DOHH2 (cell line): Measurements from ENCODE around the gene CPM.

Experiments used
- H3F3A ChIP-seq: fragments of 200-600 bp; sonication (generic), shearing (Covaris generic); 2 replicates; pipeline ENCODE4 v1.6.0; 2016; ENCODE audit warnings: antibody characterized with exemption, mild to moderate bottlenecking; ENCODE audit not compliant: control insufficient read depth, insufficient read depth
- H3K27ac ChIP-seq: fragments of 200-600 bp; sonication (generic); 2 replicates; pipeline ENCODE4 v1.5.1; 2014; ENCODE audit warnings: low read depth, mild to moderate bottlenecking, low read length, moderate library complexity
- H3K27me3 ChIP-seq: fragments of 200-600 bp; sonication (generic); 2 replicates; pipeline ENCODE4 v1.6.1; 2014; ENCODE audit warnings: mild to moderate bottlenecking, low read length, mixed read lengths; ENCODE audit not compliant: control insufficient read depth
- H3K36me3 ChIP-seq: fragments of 200-600 bp; sonication (generic); 2 replicates; pipeline ENCODE4 v1.6.1; 2014; ENCODE audit warnings: mild to moderate bottlenecking, low read length, moderate library complexity, mixed read lengths; ENCODE audit not compliant: control insufficient read depth
- H3K4me1 ChIP-seq: fragments of 200-600 bp; sonication (generic); 2 replicates; pipeline ENCODE4 v1.6.1; 2014; ENCODE audit warnings: mild to moderate bottlenecking, low read length, mixed read lengths; ENCODE audit not compliant: control insufficient read depth
- H3K4me2 ChIP-seq: fragments of 200-600 bp; sonication (generic); 2 replicates; pipeline ENCODE4 v1.6.0; 2014; ENCODE audit warnings: mild to moderate bottlenecking, low read length, moderate library complexity
- H3K4me3 ChIP-seq: fragments of 200-600 bp; sonication (generic); 2 replicates; pipeline ENCODE4 v1.5.1; 2014; ENCODE audit warnings: mild to moderate bottlenecking, low read length, mixed read lengths
- H3K79me2 ChIP-seq: fragments of 200-600 bp; sonication (generic); 2 replicates; pipeline ENCODE4 v1.6.1; 2014; ENCODE audit warnings: mild to moderate bottlenecking, low read length, mixed read lengths; ENCODE audit not compliant: control insufficient read depth
- H3K9me2 ChIP-seq: fragments of 200-600 bp; sonication (generic); replicated peaks from 2 replicates; pipeline ENCODE4 v1.6.1; 2014; ENCODE audit warnings: mild to moderate bottlenecking, low read length, mixed read lengths; ENCODE audit not compliant: control insufficient read depth
- H3K9me3 ChIP-seq: fragments of 200-600 bp; sonication (generic); 2 replicates; pipeline ENCODE4 v1.6.1; 2014; ENCODE audit warnings: antibody characterized with exemption, low read length, mixed read lengths; ENCODE audit not compliant: control insufficient read depth, insufficient read depth
- H4K20me1 ChIP-seq: fragments of 200-600 bp; sonication (generic); 2 replicates; pipeline ENCODE4 v1.6.0; 2014; ENCODE audit warnings: low read depth, mild to moderate bottlenecking, antibody characterized with exemption, low read length, moderate library complexity; ENCODE audit not compliant: control insufficient read depth, insufficient read depth
- EZH2phosphoT487 ChIP-seq: fragments of 200-600 bp; sonication (generic); IDR thresholded peaks from 2 replicates; pipeline ENCODE4 v1.6.1; 2017; ENCODE audit warnings: borderline replicate concordance, mild to moderate bottlenecking, antibody characterized with exemption, low read length, moderate library complexity, mixed read lengths
- TF ChIP-seq, protein P1 (sequence below): fragments of 200-600 bp; sonication (generic); IDR thresholded peaks from one replicate; pipeline ENCODE4 v1.5.1; 2014; ENCODE audit warnings: antibody characterized with exemption, mild to moderate bottlenecking, low read depth, low read length; ENCODE audit not compliant: poor library complexity, severe bottlenecking

The CPM gene

GRCh38 chr12:68883151-68883550 lies 49.8 kb downstream of the CPM start:
- TF ChIP-seq, protein P1, sequence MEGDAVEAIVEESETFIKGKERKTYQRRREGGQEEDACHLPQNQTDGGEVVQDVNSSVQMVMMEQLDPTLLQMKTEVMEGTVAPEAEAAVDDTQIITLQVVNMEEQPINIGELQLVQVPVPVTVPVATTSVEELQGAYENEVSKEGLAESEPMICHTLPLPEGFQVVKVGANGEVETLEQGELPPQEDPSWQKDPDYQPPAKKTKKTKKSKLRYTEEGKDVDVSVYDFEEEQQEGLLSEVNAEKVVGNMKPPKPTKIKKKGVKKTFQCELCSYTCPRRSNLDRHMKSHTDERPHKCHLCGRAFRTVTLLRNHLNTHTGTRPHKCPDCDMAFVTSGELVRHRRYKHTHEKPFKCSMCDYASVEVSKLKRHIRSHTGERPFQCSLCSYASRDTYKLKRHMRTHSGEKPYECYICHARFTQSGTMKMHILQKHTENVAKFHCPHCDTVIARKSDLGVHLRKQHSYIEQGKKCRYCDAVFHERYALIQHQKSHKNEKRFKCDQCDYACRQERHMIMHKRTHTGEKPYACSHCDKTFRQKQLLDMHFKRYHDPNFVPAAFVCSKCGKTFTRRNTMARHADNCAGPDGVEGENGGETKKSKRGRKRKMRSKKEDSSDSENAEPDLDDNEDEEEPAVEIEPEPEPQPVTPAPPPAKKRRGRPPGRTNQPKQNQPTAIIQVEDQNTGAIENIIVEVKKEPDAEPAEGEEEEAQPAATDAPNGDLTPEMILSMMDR: no peak
- TF ChIP-seq EZH2phosphoT487: no peak
- Histone ChIP-seq H3K9me3 (no peaks in the 10 kb centered on the region), H3K27me3 (no peaks in the 10 kb centered on the region), H3K4me3 (peak overlapping the region; percentile 58), H3K36me3 (peaks cover 34% of the 10 kb centered on the region), H4K20me1 (no peaks in the 10 kb centered on the region), H3K9me2 (no peaks in the 10 kb centered on the region), H3K27ac (peak overlapping the region; percentile 98), H3K4me1 (peaks cover 95% of the 10 kb centered on the region), H3F3A (peaks cover 29% of the 10 kb centered on the region), H3K79me2 (peaks cover 33% of the 10 kb centered on the region), H3K4me2 (peak overlapping the region; percentile 85)

DNA sequence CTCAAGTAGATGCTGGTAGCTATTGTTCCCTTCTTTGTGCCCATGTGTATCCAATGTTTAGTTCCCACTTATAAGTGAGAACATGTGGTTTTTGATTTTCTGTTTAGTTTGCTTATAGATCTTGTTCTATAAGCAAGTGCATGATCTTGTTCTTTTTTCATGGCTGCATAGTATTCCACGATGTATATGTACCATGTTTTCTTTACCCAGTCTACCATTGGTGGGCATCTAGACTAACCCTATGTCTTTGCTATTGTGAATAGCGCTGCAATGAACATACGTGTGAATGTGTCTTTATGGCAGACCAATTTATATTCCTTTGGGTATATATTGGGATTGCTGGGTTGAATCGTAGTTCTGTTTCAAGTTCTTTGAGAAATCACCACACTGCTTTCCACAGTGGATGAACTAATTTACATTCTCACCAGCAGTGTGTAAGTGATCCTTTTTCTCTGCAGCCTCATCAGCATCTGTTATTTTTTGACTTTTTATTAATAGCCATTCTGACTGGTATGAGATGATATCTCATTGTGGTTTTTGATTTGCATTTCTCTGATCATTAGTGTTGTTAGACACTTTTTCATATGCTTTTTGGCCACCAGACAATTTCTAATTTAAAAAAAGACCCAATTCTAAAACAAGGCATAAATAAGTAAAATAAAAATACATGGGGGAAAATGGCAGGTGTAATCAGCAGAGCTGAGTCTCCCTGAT lies 50.6 kb downstream of the CPM start:
- Histone ChIP-seq H3K4me1 (peaks cover 95% of the 10 kb centered on the region), H3K27ac (peak overlapping the region; percentile 98), H3K4me2 (peak overlapping the region; percentile 85), H3K27me3 (no peaks in the 10 kb centered on the region), H3K9me2 (no peaks in the 10 kb centered on the region), H3F3A (peaks cover 34% of the 10 kb centered on the region), H3K79me2 (peaks cover 25% of the 10 kb centered on the region), H3K9me3 (no peaks in the 10 kb centered on the region), H4K20me1 (no peaks in the 10 kb centered on the region), H3K4me3 (peak overlapping the region; percentile 58), H3K36me3 (peaks cover 34% of the 10 kb centered on the region)
- TF ChIP-seq, protein P1: no peak
- TF ChIP-seq EZH2phosphoT487: no peak

DNA sequence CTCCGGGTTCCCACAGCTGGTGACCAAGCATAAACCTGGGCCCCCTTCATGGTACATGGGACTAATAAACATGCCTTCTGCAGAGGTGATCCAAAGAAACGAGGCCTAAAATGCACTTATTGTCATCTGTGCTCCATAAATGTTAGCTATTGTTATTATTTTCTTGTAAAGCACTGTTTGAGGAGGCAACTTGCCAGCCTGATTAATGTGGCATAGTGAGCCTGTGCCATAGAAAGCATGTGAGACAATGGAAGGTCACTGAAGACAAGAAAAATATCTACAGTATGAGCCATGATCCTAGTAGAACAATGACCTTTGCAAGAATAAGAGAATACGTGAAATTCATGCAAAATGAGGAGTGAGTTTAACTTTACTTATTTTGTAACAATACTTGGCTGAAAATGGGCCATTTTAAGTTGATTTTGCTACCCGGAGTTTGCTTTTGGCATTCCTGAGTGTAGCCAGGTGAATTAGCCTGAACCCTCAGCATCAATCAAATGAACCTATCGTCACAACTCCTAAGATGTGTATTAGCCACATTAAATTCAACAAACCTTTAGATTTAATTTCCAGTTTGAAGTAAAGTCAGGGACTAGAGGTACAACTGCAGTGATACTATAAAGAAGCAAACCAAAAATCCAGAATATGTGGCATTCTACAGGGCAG lies 52.2 kb downstream of the CPM start:
- peaks cover 39% of the 10 kb centered on the region for H3K36me3 ChIP-seq
- H3K4me2 ChIP-seq: peak overlapping the region; percentile 11
- H3F3A ChIP-seq: peaks cover 44% of the 10 kb centered on the region
- peaks cover 13% of the 10 kb centered on the region for H3K79me2 ChIP-seq
- H3K27ac ChIP-seq: peak overlapping the region; percentile 35
- no peaks in the 10 kb centered on the region for H3K27me3 ChIP-seq
- TF ChIP-seq EZH2phosphoT487: no peak
- TF ChIP-seq, protein P1: no peak
- peaks cover 95% of the 10 kb centered on the region for H3K4me1 ChIP-seq
- no peak overlapping the region for H3K4me3 ChIP-seq
- H3K9me3 ChIP-seq: no peaks in the 10 kb centered on the region
- no peaks in the 10 kb centered on the region for H3K9me2 ChIP-seq
- no peaks in the 10 kb centered on the region for H4K20me1 ChIP-seq
